ENCODE data around the gene GPATCH2L. TPM values are rescaled to one million over a fixed set of nuclear protein-coding genes. Genes with fewer than 3 reads are reported as not detected.

The GPATCH2L gene
- polyA plus RNA-seq, 1 donor (not counting 4 experiments of a cell fraction or from before 2014, with no cell fraction given): 28.8 TPM

GRCh38 chr14:76256545-76256944, 104.8 kb downstream of the GPATCH2L start:
- Histone ChIP-seq H2AFZ (ENCODE audit: control insufficient read depth, low read length) (no peak overlapping the region), H3K4me2 (ENCODE audit: control insufficient read depth, extremely low read depth, insufficient read depth, low read depth, low read length) (no peak overlapping the region), H3K9me3 (ENCODE audit: control insufficient read depth, low read depth, low read length) (no peaks in the 10 kb centered on the region), H3K4me1 (ENCODE audit: control insufficient read depth, extremely low read depth, insufficient read depth, low read length) (no peaks in the 10 kb centered on the region), H3K27ac (ENCODE audit: control insufficient read depth, insufficient read depth, low read length) (no peak overlapping the region), H3K79me2 (ENCODE audit: control insufficient read depth, insufficient read depth, low read length) (no peaks in the 10 kb centered on the region), H3K9ac (ENCODE audit: control insufficient read depth, extremely low read depth, insufficient read depth, low read length) (no peak overlapping the region), H3K27me3 (ENCODE audit: control insufficient read depth, extremely low read depth, insufficient read depth, low read length) (no peaks in the 10 kb centered on the region), H3K4me3 (ENCODE audit: control insufficient read depth in 2 of 3, extremely low read depth in 1 of 3, insufficient read depth in 2 of 3, low read depth in 1 of 3, low read length in 3 of 3) (no peak overlapping the region), H4K20me1 (ENCODE audit: control insufficient read depth, extremely low read depth, insufficient read depth, low read length) (no peaks in the 10 kb centered on the region), H3K9me1 (ENCODE audit: control insufficient read depth, extremely low read depth, insufficient read depth, low read length) (no peaks in the 10 kb centered on the region), H3K36me3 (ENCODE audit: control insufficient read depth in 2 of 2, extremely low read depth in 1 of 2, insufficient read depth in 2 of 2, low read length in 2 of 2) (no peaks in the 10 kb centered on the region)
- DNase-seq (ENCODE audit: low read depth, low spot score): no peak
- dilution Hi-C loops (cut with MboI; ENCODE audit: extremely low pct_ligation_motif_present, low sequenced_read_pairs): no loop called here
- FAIRE-seq: no peak
- TF ChIP-seq EZH2 (IDR thresholded peaks at IDR 0.05; ENCODE audit: low read length) (no peak), CTCF (optimal IDR thresholded peaks at IDR 0.05 in 1 of 3, IDR thresholded peaks at IDR 0.05 in 1 of 3, conservative IDR thresholded peaks at IDR 0.05 in 1 of 3; ENCODE audit: extremely low read depth in 1 of 3, insufficient read depth in 2 of 3, low read length in 3 of 3) (no peak)

GRCh38 chr14:76257111-76257803, 105.5 kb downstream of the GPATCH2L start:
- H3K27ac ChIP-seq (ENCODE audit: control insufficient read depth, insufficient read depth, low read length): no peak overlapping the region
- DNase-seq (ENCODE audit: low read depth, low spot score): no peak
- FAIRE-seq: no peak
- dilution Hi-C loops (cut with MboI; ENCODE audit: extremely low pct_ligation_motif_present, low sequenced_read_pairs): no loop called here
- H3K9me1 ChIP-seq (ENCODE audit: control insufficient read depth, extremely low read depth, insufficient read depth, low read length): no peaks in the 10 kb centered on the region
- H4K20me1 ChIP-seq (ENCODE audit: control insufficient read depth, extremely low read depth, insufficient read depth, low read length): no peaks in the 10 kb centered on the region
- no peaks in the 10 kb centered on the region for H3K36me3 ChIP-seq (ENCODE audit: control insufficient read depth in 2 of 2, extremely low read depth in 1 of 2, insufficient read depth in 2 of 2, low read length in 2 of 2)
- H3K9ac ChIP-seq (ENCODE audit: control insufficient read depth, extremely low read depth, insufficient read depth, low read length): no peak overlapping the region
- H3K9me3 ChIP-seq (ENCODE audit: control insufficient read depth, low read depth, low read length): no peaks in the 10 kb centered on the region
- TF ChIP-seq CTCF (optimal IDR thresholded peaks at IDR 0.05 in 1 of 3, IDR thresholded peaks at IDR 0.05 in 1 of 3, conservative IDR thresholded peaks at IDR 0.05 in 1 of 3; ENCODE audit: extremely low read depth in 1 of 3, insufficient read depth in 2 of 3, low read length in 3 of 3) (no peak), EZH2 (IDR thresholded peaks at IDR 0.05; ENCODE audit: low read length) (no peak)
- no peaks in the 10 kb centered on the region for H3K4me1 ChIP-seq (ENCODE audit: control insufficient read depth, extremely low read depth, insufficient read depth, low read length)
- H3K27me3 ChIP-seq (ENCODE audit: control insufficient read depth, extremely low read depth, insufficient read depth, low read length): no peaks in the 10 kb centered on the region
- H3K4me3 ChIP-seq (ENCODE audit: control insufficient read depth in 2 of 3, extremely low read depth in 1 of 3, insufficient read depth in 2 of 3, low read depth in 1 of 3, low read length in 3 of 3): no peak overlapping the region
- H3K79me2 ChIP-seq (ENCODE audit: control insufficient read depth, insufficient read depth, low read length): no peaks in the 10 kb centered on the region
- H2AFZ ChIP-seq (ENCODE audit: control insufficient read depth, low read length): no peak overlapping the region
- H3K4me2 ChIP-seq (ENCODE audit: control insufficient read depth, extremely low read depth, insufficient read depth, low read depth, low read length): no peak overlapping the region
